Nephron (organoid): ENCODE results near the gene ATG13.

Source experiments
- H3K27ac Mint-ChIP-seq, 3 experiments: 2 replicates each; pipeline ENCODE4 v1.8.0; 2020; ENCODE audit warnings: mixed read lengths in 3 of 3, mild to moderate bottlenecking in 2 of 3, moderate library complexity in 1 of 3
- H3K27me3 Mint-ChIP-seq: 2 replicates; pipeline ENCODE4 v1.8.0; 2021; ENCODE audit warnings: low read depth, mild to moderate bottlenecking, moderate library complexity, mixed read lengths
- H3K36me3 Mint-ChIP-seq: 2 replicates; pipeline ENCODE4 v1.8.0; 2020; ENCODE audit warnings: low read depth, mixed read lengths
- H3K4me1 Mint-ChIP-seq: 2 replicates; pipeline ENCODE4 v1.8.0; 2020; ENCODE audit warnings: mixed read lengths
- H3K4me3 Mint-ChIP-seq, 3 experiments: 2 replicates each; pipeline ENCODE4 v1.8.0; 2020; ENCODE audit warnings: mild to moderate bottlenecking in 3 of 3, mixed read lengths in 3 of 3, moderate library complexity in 2 of 3
- H3K9me3 Mint-ChIP-seq: 2 replicates; pipeline ENCODE4 v1.8.0; 2020; ENCODE audit warnings: mixed read lengths
- CTCF ChIP-seq, 3 experiments: fragments of 200-600 bp; sonication (generic); IDR thresholded peaks; one replicate each; pipeline ENCODE4 v1.5.0; 2021; ENCODE audit warnings: antibody characterized with exemption in 3 of 3; ENCODE audit not compliant: unreplicated experiment in 3 of 3

The ATG13 gene

GRCh38 chr11:46684367-46684766 lies 67.0 kb downstream of the ATG13 start:
- no peak overlapping the region for H3K4me3 Mint-ChIP-seq
- TF ChIP-seq CTCF (IDR thresholded peaks at IDR 0.05; ENCODE audit: unreplicated experiment in 3 of 3) = no peak
- no peaks in the 10 kb centered on the region for H3K4me1 Mint-ChIP-seq
- H3K27ac Mint-ChIP-seq = peak overlapping the region in 1 of 3 experiments; percentile 35
- no peaks in the 10 kb centered on the region for H3K27me3 Mint-ChIP-seq
- no peaks in the 10 kb centered on the region for H3K9me3 Mint-ChIP-seq
- H3K36me3 Mint-ChIP-seq = peaks cover 36% of the 10 kb centered on the region

- Mint-ChIP-seq H3K27ac (peak overlapping the region; percentile 31 to 57 (median 35)), H3K4me1 (no peaks in the 10 kb centered on the region), H3K27me3 (no peaks in the 10 kb centered on the region), H3K4me3 (no peak overlapping the region), H3K36me3 (peaks cover 37% of the 10 kb centered on the region), H3K9me3 (no peaks in the 10 kb centered on the region)
- no peak for TF ChIP-seq CTCF (IDR thresholded peaks at IDR 0.05; ENCODE audit: unreplicated experiment in 3 of 3)
Observed at GRCh38 chr11:46686886-46687795, 69.8 kb downstream of the ATG13 start.

GRCh38 chr11:46690702-46691101 lies 73.3 kb downstream of the ATG13 start:
- Mint-ChIP-seq H3K27me3 (no peaks in the 10 kb centered on the region), H3K4me3 (no peak overlapping the region), H3K27ac (no peak overlapping the region), H3K4me1 (peaks cover 6% of the 10 kb centered on the region), H3K9me3 (no peaks in the 10 kb centered on the region), H3K36me3 (peaks cover 34% of the 10 kb centered on the region)
- no peak for TF ChIP-seq CTCF (IDR thresholded peaks at IDR 0.05; ENCODE audit: unreplicated experiment in 3 of 3)

- Mint-ChIP-seq H3K4me1 (peaks cover 7% of the 10 kb centered on the region), H3K36me3 (peaks cover 29% of the 10 kb centered on the region), H3K9me3 (no peaks in the 10 kb centered on the region), H3K27ac (no peak overlapping the region), H3K4me3 (no peak overlapping the region), H3K27me3 (no peaks in the 10 kb centered on the region)
- no peak for TF ChIP-seq CTCF (IDR thresholded peaks at IDR 0.05; ENCODE audit: unreplicated experiment in 3 of 3)
Observed at GRCh38 chr11:46692450-46692849, 75.1 kb downstream of the ATG13 start.

GRCh38 chr11:46693597-46694012 lies 76.3 kb downstream of the ATG13 start:
- no peak for TF ChIP-seq CTCF (IDR thresholded peaks at IDR 0.05; ENCODE audit: unreplicated experiment in 3 of 3)
- no peaks in the 10 kb centered on the region for H3K27me3 Mint-ChIP-seq
- no peaks in the 10 kb centered on the region for H3K9me3 Mint-ChIP-seq
- H3K4me3 Mint-ChIP-seq = no peak overlapping the region
- no peak overlapping the region for H3K27ac Mint-ChIP-seq
- H3K4me1 Mint-ChIP-seq = peaks cover 15% of the 10 kb centered on the region
- H3K36me3 Mint-ChIP-seq = peaks cover 21% of the 10 kb centered on the region

- Mint-ChIP-seq H3K27me3 (no peaks in the 10 kb centered on the region), H3K4me3 (no peak overlapping the region), H3K27ac (peak overlapping the region in 1 of 3 experiments; percentile 31), H3K4me1 (peaks cover 20% of the 10 kb centered on the region), H3K9me3 (no peaks in the 10 kb centered on the region), H3K36me3 (peaks cover 19% of the 10 kb centered on the region)
- no peak for TF ChIP-seq CTCF (IDR thresholded peaks at IDR 0.05; ENCODE audit: unreplicated experiment in 3 of 3)
Observed at GRCh38 chr11:46694072-46694471, 76.7 kb downstream of the ATG13 start.
